Transverse colon (tissue), 4 donors: ENCODE measurements around the gene NISCH. TPM values are rescaled to one million over a fixed set of nuclear protein-coding genes. Genes with fewer than 3 reads are reported as not detected.

ENCODE experiments used
- DNase-seq: peaks from one replicate; pipeline ENCODE4 v3.0.0-alpha.2; 2019
- H3K27ac ChIP-seq, 4 donors: fragments of 200-600 bp; sonication (generic); 2 replicates each; pipeline ENCODE4 v1.5.1; 2016 to 2018; ENCODE audit warnings: inconsistent platforms in 4 of 4
- H3K27me3 ChIP-seq: fragments of 200-600 bp; sonication (generic); 2 replicates; pipeline ENCODE4 v1.5.1; 2017; ENCODE audit warnings: inconsistent platforms
- H3K36me3 ChIP-seq, 4 donors: fragments of 200-600 bp; sonication (generic); 2 replicates each; pipeline ENCODE4 v1.5.1; 2017 to 2019; ENCODE audit warnings: inconsistent platforms in 4 of 4
- H3K4me1 ChIP-seq, 4 donors: fragments of 200-600 bp; sonication (generic); 2 replicates each; pipeline ENCODE4 v1.5.1; 2017 to 2020; ENCODE audit warnings: inconsistent platforms in 4 of 4
- H3K4me3 ChIP-seq, 4 donors: fragments of 200-600 bp; sonication (generic); 1 replicate in 1 of 4; 2 replicates in 3 of 4; pipeline versions ENCODE4 v1.5.1 to v1.6.1; 2017 to 2019; ENCODE audit warnings: inconsistent platforms in 4 of 4
- H3K9me3 ChIP-seq, 2 donors: fragments of 200-600 bp; sonication (generic); 2 replicates each; pipeline ENCODE4 v1.5.1; 2017 to 2019; ENCODE audit warnings: inconsistent platforms in 2 of 2
- CTCF ChIP-seq, 5 experiments: fragments of 200-600 bp in 3 of 5; fragments of 450-650 bp in 2 of 5; sonication (generic) in 3 of 5; IDR thresholded peaks; 1 replicate in 2 of 5; 2 replicates in 3 of 5; pipeline ENCODE4 v1.5.1; 2016 to 2017; ENCODE audit warnings: antibody characterized with exemption in 5 of 5, inconsistent platforms in 3 of 5, mild to moderate bottlenecking in 2 of 5, moderate library complexity in 1 of 5
- EP300 ChIP-seq: sonication (generic); formaldehyde crosslinking; IDR thresholded peaks from one replicate; pipeline ENCODE4 v1.6.1; 2017; ENCODE audit warnings: antibody characterized with exemption, low read depth
- POLR2A ChIP-seq: fragments of 450-650 bp; IDR thresholded peaks from one replicate; pipeline ENCODE4 v1.6.1; 2016; ENCODE audit warnings: antibody characterized with exemption, mild to moderate bottlenecking, moderate library complexity
- POLR2AphosphoS5 ChIP-seq, 3 donors: sonication (generic); formaldehyde crosslinking; IDR thresholded peaks; one replicate each; pipeline ENCODE4 v1.6.1; 2016; ENCODE audit warnings: antibody characterized with exemption in 3 of 3
- WGBS, 2 donors: methylation state at CpG; one replicate each; pipeline ENCODE4 v1.1.5; 2018; ENCODE audit warnings: low coverage in 1 of 2; 5-methylcytosine and 5-hydroxymethylcytosine counted together
- in situ Hi-C, 4 donors: fragments of 200-750 bp; cut with MboI; loops; one replicate each; pipeline versions ENCODE4 v1.15.0 to v1.15.1; 2017; ENCODE audit warnings: low sequenced_read_pairs in 3 of 4, low pct_ligation_motif_present in 1 of 4, low pct_unique_long_range_greater_than_20kb in 1 of 4
- intact Hi-C: fragments of 100-400 bp; cut with DNase I; formaldehyde crosslinking; loops from one replicate; pipeline ENCODE4 v1.15.1; 2023; ENCODE audit warnings: low total_unique reads
- total RNA-seq, 4 donors: library from RNA; depleted of rRNA; stranded (reverse); fragments of >200 nt; gene quantifications; one replicate each; pipeline ENCODE4 v1.1.0, GENCODE V29; 2016

The NISCH gene
- total RNA-seq, 4 donors from 2014 or later = 72.0 to 137 (median 98.6) TPM

GRCh38 chr3:52495777-52496602 is 40.6 kb downstream of the NISCH start:
- no peak for DNase-seq
- Histone ChIP-seq H3K36me3 (peaks cover 0 to 16% (median 6%) of the 10 kb centered on the region in 4 donors), H3K27ac (peak overlapping the region; percentile 48 to 70 (median 58)), H3K4me1 (peaks cover 0 to 3% (median 0%) of the 10 kb centered on the region in 4 donors), H3K27me3 (no peaks in the 10 kb centered on the region), H3K4me3 (peak overlapping the region in 3 of 4 donors; percentile 4 to 32 (median 13)), H3K9me3 (no peaks in the 10 kb centered on the region)
- 62% methylated on average over 11 of the region's 16 CpGs; no CpG with 5 or more reads in 1 of the 2 donors for WGBS, 2 donors
- intact Hi-C loops (no loop called here), in situ Hi-C loops (no loop called here)
- TF ChIP-seq POLR2AphosphoS5 (IDR thresholded peaks at IDR 0.05) (peak in 1 of 3 donors; percentile 19), CTCF (IDR thresholded peaks at IDR 0.05) (no peak)

GRCh38 chr3:52498137-52499054 is 43.0 kb downstream of the NISCH start:
- Histone ChIP-seq H3K4me1 (peaks cover 0 to 3% (median 0%) of the 10 kb centered on the region in 4 donors), H3K9me3 (no peaks in the 10 kb centered on the region), H3K27me3 (no peaks in the 10 kb centered on the region), H3K27ac (peak overlapping the region; percentile 6 to 60 (median 26)), H3K36me3 (no peaks in the 10 kb centered on the region), H3K4me3 (no peak overlapping the region)
- TF ChIP-seq POLR2A = no peak
- no peak for TF ChIP-seq CTCF (IDR thresholded peaks at IDR 0.05)
- TF ChIP-seq EP300 = no peak
- no peak for TF ChIP-seq POLR2AphosphoS5 (IDR thresholded peaks at IDR 0.05)
- intact Hi-C loops (no loop called here), in situ Hi-C loops (no loop called here)
- peak; percentile 41 for DNase-seq
- WGBS, 2 donors = 61 to 72% methylated on average over 5 to 24 of the region's 24 CpGs

GRCh38 chr3:52501046-52501445 is 45.6 kb downstream of the NISCH start:
- intact Hi-C loops = no loop called here
- H3K4me1 ChIP-seq = peaks cover 0 to 3% (median 0%) of the 10 kb centered on the region in 4 donors
- H3K27me3 ChIP-seq = no peaks in the 10 kb centered on the region
- no peaks in the 10 kb centered on the region for H3K36me3 ChIP-seq
- H3K27ac ChIP-seq = no peak overlapping the region
- DNase-seq = no peak
- TF ChIP-seq CTCF (IDR thresholded peaks at IDR 0.05) = no peak
- TF ChIP-seq POLR2A = no peak
- TF ChIP-seq EP300 = no peak
- no peak for TF ChIP-seq POLR2AphosphoS5 (IDR thresholded peaks at IDR 0.05)
- H3K9me3 ChIP-seq = no peaks in the 10 kb centered on the region
- H3K4me3 ChIP-seq = no peak overlapping the region
- WGBS, 2 donors = 72% methylated on average over 11 of the region's 11 CpGs; no CpG with 5 or more reads in 1 of the 2 donors
- in situ Hi-C loops = no loop called here

- in situ Hi-C loops = no loop called here
- 89 to 100% methylated on average over 2 to 7 of the region's 11 CpGs for WGBS, 2 donors
Observed at GRCh38 chr3:52502001-52502400, 46.6 kb downstream of the NISCH start.

More at GRCh38 chr3:52502001-52502400, 46.6 kb downstream of the NISCH start:
- Histone ChIP-seq H3K36me3 (no peaks in the 10 kb centered on the region), H3K9me3 (no peaks in the 10 kb centered on the region), H3K4me1 (peaks cover 0 to 3% (median 0%) of the 10 kb centered on the region in 4 donors), H3K4me3 (no peak overlapping the region), H3K27ac (no peak overlapping the region), H3K27me3 (no peaks in the 10 kb centered on the region)
- no peak for TF ChIP-seq EP300
- no peak for TF ChIP-seq POLR2AphosphoS5 (IDR thresholded peaks at IDR 0.05)
- TF ChIP-seq CTCF (IDR thresholded peaks at IDR 0.05) = no peak
- no peak for TF ChIP-seq POLR2A
- intact Hi-C loops = no loop called here
- DNase-seq = no peak
